Endodermal cell (in vitro differentiated cells): ENCODE results near the gene ASIC4. TPM values are rescaled to one million over a fixed set of nuclear protein-coding genes. Genes with fewer than 3 reads are reported as not detected.

Source experiments
- DNase-seq: peaks from one replicate; pipeline ENCODE4 v3.0.0-alpha.2; 2017
- H3K27ac ChIP-seq: 2 replicates; pipeline ENCODE4 v1.5.1; 2013; ENCODE audit warnings: mild to moderate bottlenecking, low read depth, low read length, moderate library complexity
- H3K27me3 ChIP-seq: 2 replicates; pipeline ENCODE4 v1.6.1; 2013; ENCODE audit warnings: mild to moderate bottlenecking, low read length, moderate library complexity; ENCODE audit not compliant: insufficient read depth, control insufficient read depth, poor library complexity, severe bottlenecking
- H3K36me3 ChIP-seq: 2 replicates; pipeline ENCODE4 v1.7.0; 2013; ENCODE audit warnings: mild to moderate bottlenecking, low read length, moderate library complexity; ENCODE audit not compliant: control insufficient read depth, insufficient read depth
- H3K4me1 ChIP-seq: one replicate; pipeline ENCODE4 v1.7.0; 2013; ENCODE audit warnings: low read length; ENCODE audit not compliant: control insufficient read depth, insufficient read depth
- H3K4me3 ChIP-seq: 2 replicates; pipeline ENCODE4 v1.5.1; 2013; ENCODE audit warnings: mild to moderate bottlenecking, low read length, moderate library complexity
- H3K9ac ChIP-seq: 2 replicates; pipeline ENCODE4 v1.6.1; 2013; ENCODE audit warnings: mild to moderate bottlenecking, low read length, moderate library complexity; ENCODE audit not compliant: poor library complexity, severe bottlenecking; ENCODE audit errors: extremely low read depth
- H3K9me3 ChIP-seq: 2 replicates; pipeline ENCODE4 v1.6.1; 2013; ENCODE audit warnings: mild to moderate bottlenecking, low read length, moderate library complexity; ENCODE audit not compliant: control insufficient read depth
- H3K27ac Mint-ChIP-seq: 2 replicates; pipeline ENCODE4 v1.8.0; 2020; ENCODE audit warnings: mixed read lengths
- H3K27me3 Mint-ChIP-seq: 2 replicates; pipeline ENCODE4 v1.8.0; 2021; ENCODE audit warnings: mild to moderate bottlenecking, mixed read lengths; ENCODE audit not compliant: insufficient read depth
- H3K36me3 Mint-ChIP-seq: 2 replicates; pipeline ENCODE4 v1.8.0; 2020; ENCODE audit warnings: low read depth, mixed read lengths
- H3K4me1 Mint-ChIP-seq: 2 replicates; pipeline ENCODE4 v1.8.0; 2020; ENCODE audit warnings: mixed read lengths
- H3K4me3 Mint-ChIP-seq: 2 replicates; pipeline ENCODE4 v1.8.0; 2020; ENCODE audit warnings: mild to moderate bottlenecking, moderate library complexity, mixed read lengths
- H3K9me3 Mint-ChIP-seq: 2 replicates; pipeline ENCODE4 v1.8.0; 2020; ENCODE audit warnings: mild to moderate bottlenecking, mixed read lengths
- WGBS, 2 experiments: methylation state at CpG; one replicate each; pipeline versions ENCODE4 v1.1.5 to v1.1.7; 2013; ENCODE audit warnings: missing lambda C conversion rate in 2 of 2, mixed read lengths in 1 of 2; ENCODE audit not compliant: insufficient coverage in 1 of 2, insufficient read length in 1 of 2; 5-methylcytosine and 5-hydroxymethylcytosine counted together
- total RNA-seq, 2 donors: library from RNA; stranded (reverse); fragmentation: NEBNext Ultra II Directional in 1 of 2; extraction: Animal tissue kit (Norgen Biotek cat#: 25700) in 1 of 2; gene quantifications; 2 replicates in 1 of 2; 3 replicates in 1 of 2; pipeline ENCODE4 v1.2.1, GENCODE V29; 2021
- TF ChIP-seq, protein P1 (sequence below): fragments of 200-600 bp; sonication (generic); conservative IDR thresholded peaks from 2 replicates; pipeline ENCODE4 v1.5.0; 2021; ENCODE audit warnings: antibody characterized with exemption, mild to moderate bottlenecking

Gene ASIC4
- total RNA-seq, 2 donors from 2014 or later = 0.29 to 1.00 TPM

DNA sequence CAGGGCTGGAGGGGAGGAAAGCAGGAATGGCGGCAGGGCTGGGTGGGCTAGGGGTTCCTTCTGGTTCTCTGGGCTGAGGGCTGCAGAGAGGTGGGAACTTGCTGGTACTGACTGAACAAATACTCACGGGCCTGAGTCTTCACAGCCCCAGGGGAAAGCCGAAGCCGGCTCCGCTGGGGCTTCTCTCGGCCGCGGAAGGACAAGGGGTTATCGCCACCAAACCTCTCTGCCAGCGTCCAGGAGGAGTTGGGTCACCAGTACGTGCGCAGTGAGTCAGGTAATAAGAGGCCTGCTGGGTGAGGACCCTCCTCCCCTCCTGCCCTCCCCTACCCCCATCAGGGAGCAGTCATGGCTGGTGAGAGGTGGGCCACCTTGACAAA, 29.1 kb upstream of the ASIC4 start:
- H3K27ac Mint-ChIP-seq = no peak overlapping the region
- H3K36me3 ChIP-seq = no peaks in the 10 kb centered on the region
- no peaks in the 10 kb centered on the region for H3K9me3 Mint-ChIP-seq
- no peak overlapping the region for H3K9ac ChIP-seq
- WGBS, 2 experiments = 74% methylated on average over 12 of the region's 12 CpGs; no CpG with 5 or more reads in 1 of the 2 experiments
- no peak overlapping the region for H3K27ac ChIP-seq
- H3K36me3 Mint-ChIP-seq = no peaks in the 10 kb centered on the region
- H3K4me1 ChIP-seq = peaks cover 4% of the 10 kb centered on the region
- no peaks in the 10 kb centered on the region for H3K4me1 Mint-ChIP-seq
- DNase-seq = no peak
- peaks cover 74% of the 10 kb centered on the region for H3K27me3 Mint-ChIP-seq
- peaks cover 68% of the 10 kb centered on the region for H3K27me3 ChIP-seq
- H3K4me3 Mint-ChIP-seq = no peak overlapping the region
- H3K4me3 ChIP-seq = no peak overlapping the region
- TF ChIP-seq, protein P1, sequence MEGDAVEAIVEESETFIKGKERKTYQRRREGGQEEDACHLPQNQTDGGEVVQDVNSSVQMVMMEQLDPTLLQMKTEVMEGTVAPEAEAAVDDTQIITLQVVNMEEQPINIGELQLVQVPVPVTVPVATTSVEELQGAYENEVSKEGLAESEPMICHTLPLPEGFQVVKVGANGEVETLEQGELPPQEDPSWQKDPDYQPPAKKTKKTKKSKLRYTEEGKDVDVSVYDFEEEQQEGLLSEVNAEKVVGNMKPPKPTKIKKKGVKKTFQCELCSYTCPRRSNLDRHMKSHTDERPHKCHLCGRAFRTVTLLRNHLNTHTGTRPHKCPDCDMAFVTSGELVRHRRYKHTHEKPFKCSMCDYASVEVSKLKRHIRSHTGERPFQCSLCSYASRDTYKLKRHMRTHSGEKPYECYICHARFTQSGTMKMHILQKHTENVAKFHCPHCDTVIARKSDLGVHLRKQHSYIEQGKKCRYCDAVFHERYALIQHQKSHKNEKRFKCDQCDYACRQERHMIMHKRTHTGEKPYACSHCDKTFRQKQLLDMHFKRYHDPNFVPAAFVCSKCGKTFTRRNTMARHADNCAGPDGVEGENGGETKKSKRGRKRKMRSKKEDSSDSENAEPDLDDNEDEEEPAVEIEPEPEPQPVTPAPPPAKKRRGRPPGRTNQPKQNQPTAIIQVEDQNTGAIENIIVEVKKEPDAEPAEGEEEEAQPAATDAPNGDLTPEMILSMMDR = no peak
- no peaks in the 10 kb centered on the region for H3K9me3 ChIP-seq

DNA sequence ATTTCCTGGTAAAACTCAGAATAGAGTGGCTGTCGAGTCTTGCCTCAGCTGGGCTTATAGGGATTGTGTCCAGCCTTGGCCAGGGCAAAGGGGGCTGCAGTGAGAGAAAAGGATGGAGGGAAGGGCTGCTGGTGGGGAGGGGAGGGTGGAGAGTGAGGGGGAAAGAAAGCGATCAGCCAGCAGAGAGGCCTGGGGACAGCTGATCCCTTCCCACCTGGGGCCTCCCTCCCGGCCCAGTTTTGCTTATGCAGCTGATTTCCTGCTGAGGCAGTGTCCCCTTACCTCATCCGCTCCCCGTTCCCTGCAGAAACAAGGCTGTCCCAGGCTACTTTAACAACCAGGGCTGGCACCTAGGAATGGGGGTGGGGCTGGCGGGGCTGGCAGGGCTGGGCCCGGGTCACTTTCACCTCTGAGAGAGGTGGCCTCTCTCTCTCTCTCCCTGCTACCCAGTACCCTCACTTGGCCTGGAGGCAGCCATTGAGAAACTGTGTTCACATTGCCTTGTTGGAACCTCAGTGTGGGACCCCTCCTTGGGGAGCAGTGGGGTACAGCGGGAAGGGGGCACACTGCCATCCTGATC, 27.8 kb upstream of the ASIC4 start:
- Mint-ChIP-seq H3K4me3 (no peak overlapping the region), H3K27ac (no peak overlapping the region), H3K36me3 (no peaks in the 10 kb centered on the region), H3K9me3 (no peaks in the 10 kb centered on the region), H3K27me3 (peaks cover 70% of the 10 kb centered on the region), H3K4me1 (no peaks in the 10 kb centered on the region)
- TF ChIP-seq, protein P1 = no peak
- no peaks in the 10 kb centered on the region for H3K36me3 ChIP-seq
- H3K4me1 ChIP-seq = peaks cover 4% of the 10 kb centered on the region
- H3K9ac ChIP-seq = no peak overlapping the region
- peaks cover 68% of the 10 kb centered on the region for H3K27me3 ChIP-seq
- H3K4me3 ChIP-seq = no peak overlapping the region
- no peak overlapping the region for H3K27ac ChIP-seq
- 39% methylated on average over 8 of the region's 8 CpGs; no CpG with 5 or more reads in 1 of the 2 experiments for WGBS, 2 experiments
- H3K9me3 ChIP-seq = no peaks in the 10 kb centered on the region
- peak; percentile 85 for DNase-seq

DNA sequence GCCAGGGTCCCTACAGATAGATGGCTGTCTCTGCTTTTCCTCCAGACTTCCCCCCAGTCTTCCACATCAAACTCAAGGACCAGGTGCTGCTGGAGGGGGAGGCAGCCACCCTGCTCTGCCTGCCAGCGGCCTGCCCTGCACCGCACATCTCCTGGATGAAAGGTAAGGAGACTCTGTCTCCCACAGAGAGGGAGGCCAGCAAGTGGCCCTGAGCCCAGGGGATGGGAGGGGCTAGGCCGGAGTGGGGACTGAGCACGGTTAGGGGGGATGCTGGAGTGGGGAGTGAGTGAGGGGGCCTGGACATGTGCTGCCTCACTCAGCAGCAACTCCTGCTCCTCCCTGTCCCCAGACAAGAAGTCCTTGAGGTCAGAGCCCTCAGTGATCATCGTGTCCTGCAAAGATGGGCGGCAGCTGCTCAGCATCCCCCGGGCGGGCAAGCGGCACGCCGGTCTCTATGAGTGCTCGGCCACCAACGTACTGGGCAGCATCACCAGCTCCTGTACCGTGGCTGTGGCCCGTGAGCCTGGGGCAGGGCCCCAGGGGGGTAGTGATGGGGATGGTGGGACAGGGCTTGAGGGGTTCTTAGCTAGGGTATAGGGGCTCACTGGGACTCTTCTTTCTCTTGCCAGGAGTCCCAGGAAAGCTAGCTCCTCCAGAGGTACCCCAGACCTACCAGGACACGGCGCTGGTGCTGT, 26.0 kb upstream of the ASIC4 start:
- H3K27ac ChIP-seq = no peak overlapping the region
- Mint-ChIP-seq H3K4me3 (no peak overlapping the region), H3K27me3 (peaks cover 69% of the 10 kb centered on the region), H3K4me1 (no peaks in the 10 kb centered on the region), H3K9me3 (no peaks in the 10 kb centered on the region), H3K36me3 (no peaks in the 10 kb centered on the region), H3K27ac (no peak overlapping the region)
- no peak for DNase-seq
- WGBS, 2 experiments = 80 to 87% methylated on average over 1 to 17 of the region's 17 CpGs
- H3K36me3 ChIP-seq = no peaks in the 10 kb centered on the region
- H3K4me3 ChIP-seq = no peak overlapping the region
- peaks cover 4% of the 10 kb centered on the region for H3K4me1 ChIP-seq
- no peaks in the 10 kb centered on the region for H3K9me3 ChIP-seq
- no peak overlapping the region for H3K9ac ChIP-seq
- H3K27me3 ChIP-seq = peaks cover 59% of the 10 kb centered on the region
- TF ChIP-seq, protein P1 = no peak
